MCF 10A (cell line): ENCODE data around the gene OR6C6. TPM values are rescaled to one million over a fixed set of nuclear protein-coding genes. Genes with fewer than 3 reads are reported as not detected.

ENCODE experiments used
- BruUV-seq: library from RNA; stranded (reverse); fragments of 400-500 nt; replicated peaks from 2 replicates; lab custom pipeline; 2021; lab: Mats Ljungman, UMichigan
- CTCF ChIA-PET: fragments of 300-600 bp; sonication (Branson Sonifier 250); formaldehyde crosslinking; extraction: SDS; loops from one replicate; lab custom pipeline; 2021; ENCODE audit warnings: antibody characterized with exemption, inconsistent platforms; lab: Yijun Ruan, JAX
- POLR2A ChIA-PET: fragments of 300-600, 350-650 bp; sonication (Branson Sonifier 250); formaldehyde crosslinking; extraction: SDS; loops from one replicate; lab custom pipeline; 2020; ENCODE audit warnings: antibody characterized with exemption, inconsistent platforms; lab: Yijun Ruan, JAX
- DNase-seq: peaks from one replicate; pipeline ENCODE4 v3.0.0-alpha.2; 2018; ENCODE audit not compliant: unreplicated experiment
- H3K27ac Mint-ChIP-seq: one replicate; pipeline ENCODE4 v1.8.0; 2022; ENCODE audit warnings: mild to moderate bottlenecking, low read depth, mixed read lengths; ENCODE audit not compliant: unreplicated experiment
- H3K27me3 Mint-ChIP-seq: one replicate; pipeline ENCODE4 v1.8.0; 2022; ENCODE audit warnings: mixed read lengths; ENCODE audit not compliant: insufficient read depth, unreplicated experiment
- H3K36me3 Mint-ChIP-seq: one replicate; pipeline ENCODE4 v1.8.0; 2022; ENCODE audit warnings: mild to moderate bottlenecking, moderate library complexity, mixed read lengths; ENCODE audit not compliant: insufficient read depth, unreplicated experiment
- H3K4me1 Mint-ChIP-seq: one replicate; pipeline ENCODE4 v1.8.0; 2022; ENCODE audit warnings: mixed read lengths; ENCODE audit not compliant: insufficient read depth, unreplicated experiment
- H3K4me3 Mint-ChIP-seq: one replicate; pipeline ENCODE4 v1.8.0; 2022; ENCODE audit warnings: mild to moderate bottlenecking, moderate library complexity, mixed read lengths; ENCODE audit not compliant: unreplicated experiment
- H3K9me3 Mint-ChIP-seq: one replicate; pipeline ENCODE4 v1.8.0; 2022; ENCODE audit warnings: mixed read lengths; ENCODE audit not compliant: unreplicated experiment
- CTCF ChIP-seq: fragments of 200-600 bp; IDR thresholded peaks from one replicate; pipeline ENCODE4 v1.8.0; 2022; ENCODE audit warnings: antibody characterized with exemption, mild to moderate bottlenecking; ENCODE audit not compliant: unreplicated experiment
- intact Hi-C: fragments of 100-400 bp; cut with micrococcal nuclease; formaldehyde crosslinking; loops from 2 replicates; pipeline ENCODE4 v1.14.1; 2022
- total RNA-seq: library from RNA; stranded (reverse); gene quantifications from 2 replicates; pipeline ENCODE4 v1.2.3, GENCODE V29; 2022

The OR6C6 gene
- total RNA-seq, 1 experiment from 2014 or later = not detected

GRCh38 chr12:55244309-55244708 is 52.1 kb downstream of the OR6C6 start, which contains the start of gene OR6C74:
OR6C74 (plus strand) TSS chr12:55244609; CDS start chr12:55247288, 2,679 bp downstream.
- H3K27ac Mint-ChIP-seq = no peak within 1 kb of the TSS
- no peaks in the 10 kb centered on the region for H3K9me3 Mint-ChIP-seq
- no peaks in the 10 kb centered on the region for H3K36me3 Mint-ChIP-seq
- no peak within 1 kb of the TSS for H3K4me3 Mint-ChIP-seq
- DNase-seq = no peak
- TF ChIP-seq CTCF = no peak
- H3K4me1 Mint-ChIP-seq = no peaks in the 10 kb centered on the region
- BruUV-seq = no TSS peak
- intact Hi-C loops = no loop called here
- H3K27me3 Mint-ChIP-seq = peaks cover 89% of the 10 kb centered on the region
- POLR2A ChIA-PET = no interaction called here
- CTCF ChIA-PET = interaction anchor here (0.7 kb wide), 1 partner anchor 375 kb away, joined by 3 read pairs; no protein-coding TSS in a partner anchor

Other genes with a start within 250 kb of the OR6C6 start
- gene OR9K2, start 170.2 kb downstream of the OR6C6 start, total RNA-seq = not detected in 2 replicates
- not detected in 2 replicates for gene OR10A7, start 75.5 kb downstream of the OR6C6 start, total RNA-seq
- not detected in 2 replicates for gene OR6C74, start 52.0 kb downstream of the OR6C6 start, total RNA-seq
- not detected in 2 replicates for gene OR6C1, start 17.8 kb upstream of the OR6C6 start, total RNA-seq
- gene OR6C3, start 34.2 kb upstream of the OR6C6 start, total RNA-seq = not detected in 2 replicates
- gene OR6C75, start 66.4 kb upstream of the OR6C6 start, total RNA-seq = not detected in 2 replicates
- gene OR6C65, start 104.0 kb upstream of the OR6C6 start, total RNA-seq = not detected in 2 replicates
- not detected in 2 replicates for gene OR6C76, start 129.7 kb upstream of the OR6C6 start, total RNA-seq
- not detected in 2 replicates for gene OR6C2, start 147.5 kb upstream of the OR6C6 start, total RNA-seq
- gene OR6C70, start 173.6 kb upstream of the OR6C6 start, total RNA-seq = not detected in 2 replicates
- gene OR6C68, start 195.8 kb upstream of the OR6C6 start, total RNA-seq = not detected in 2 replicates